ENCODE measurements around the gene TMEM117. TPM values are rescaled to one million over a fixed set of nuclear protein-coding genes. Genes with fewer than 3 reads are reported as not detected.
A peak's percentile ranks its signal among the peaks of the same experiment; 100 is the strongest.

The TMEM117 gene
- total and polyA plus RNA-seq, 12 donors: 4.0 to 8.5 (median 7.1) TPM

DNA sequence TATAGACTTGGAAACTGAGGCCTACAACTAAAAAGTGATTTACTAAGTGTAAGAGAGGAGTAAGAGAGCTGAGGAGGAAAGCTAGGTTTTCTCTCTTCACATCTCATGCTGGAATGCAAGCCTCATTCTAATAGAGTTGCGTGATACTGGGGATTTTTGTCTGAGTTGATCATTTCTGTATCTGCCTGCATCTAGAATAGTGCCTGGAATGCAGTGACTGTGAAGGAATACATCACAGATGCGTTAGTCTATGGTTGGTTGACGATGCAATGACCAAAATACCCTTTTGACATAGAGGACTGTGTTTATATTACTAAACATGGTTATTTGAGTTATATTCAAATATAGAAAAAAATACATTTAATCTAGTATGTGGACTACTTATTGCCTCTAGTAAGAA, 9.2 kb upstream of the TMEM117 start:
- H3K9me3 ChIP-seq: no peaks in the 10 kb centered on the region
- H3K36me3 ChIP-seq: no peaks in the 10 kb centered on the region
- TF ChIP-seq, protein P1, sequence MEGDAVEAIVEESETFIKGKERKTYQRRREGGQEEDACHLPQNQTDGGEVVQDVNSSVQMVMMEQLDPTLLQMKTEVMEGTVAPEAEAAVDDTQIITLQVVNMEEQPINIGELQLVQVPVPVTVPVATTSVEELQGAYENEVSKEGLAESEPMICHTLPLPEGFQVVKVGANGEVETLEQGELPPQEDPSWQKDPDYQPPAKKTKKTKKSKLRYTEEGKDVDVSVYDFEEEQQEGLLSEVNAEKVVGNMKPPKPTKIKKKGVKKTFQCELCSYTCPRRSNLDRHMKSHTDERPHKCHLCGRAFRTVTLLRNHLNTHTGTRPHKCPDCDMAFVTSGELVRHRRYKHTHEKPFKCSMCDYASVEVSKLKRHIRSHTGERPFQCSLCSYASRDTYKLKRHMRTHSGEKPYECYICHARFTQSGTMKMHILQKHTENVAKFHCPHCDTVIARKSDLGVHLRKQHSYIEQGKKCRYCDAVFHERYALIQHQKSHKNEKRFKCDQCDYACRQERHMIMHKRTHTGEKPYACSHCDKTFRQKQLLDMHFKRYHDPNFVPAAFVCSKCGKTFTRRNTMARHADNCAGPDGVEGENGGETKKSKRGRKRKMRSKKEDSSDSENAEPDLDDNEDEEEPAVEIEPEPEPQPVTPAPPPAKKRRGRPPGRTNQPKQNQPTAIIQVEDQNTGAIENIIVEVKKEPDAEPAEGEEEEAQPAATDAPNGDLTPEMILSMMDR (IDR thresholded peaks at IDR 0.05): no peak
- ATAC-seq (no peak), DNase-seq (no peak)
- H3K27ac ChIP-seq: no peak overlapping the region
- WGBS, 2 donors: 92 to 93% methylated on average over 3 of the region's 3 CpGs
- H3K4me3 ChIP-seq: no peak overlapping the region
- H3K27me3 ChIP-seq: no peaks in the 10 kb centered on the region
- intact Hi-C loops (cut with DNase I): no loop called here
- no peaks in the 10 kb centered on the region for H3K4me1 ChIP-seq

DNA sequence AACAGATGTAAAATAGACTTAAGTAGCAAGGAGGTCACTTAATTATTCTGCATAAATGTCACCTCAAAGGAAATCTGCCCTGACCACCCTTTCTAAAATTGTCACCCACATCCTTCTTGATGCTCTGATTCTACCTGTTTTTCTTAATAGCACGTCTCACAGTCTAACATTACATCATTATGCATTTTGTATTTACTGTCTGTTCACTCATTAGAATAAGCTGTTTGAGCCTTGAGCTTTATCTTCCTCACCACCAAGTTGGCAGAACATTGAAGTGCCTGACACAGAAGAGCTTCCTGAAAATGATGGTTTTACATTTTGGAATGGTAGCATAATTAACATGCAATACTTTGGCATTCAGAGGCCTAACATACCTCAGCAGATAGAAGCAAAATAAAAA, 8.8 kb upstream of the TMEM117 start:
- no peak overlapping the region for H3K4me3 ChIP-seq
- no peaks in the 10 kb centered on the region for H3K4me1 ChIP-seq
- DNase-seq (no peak), ATAC-seq (no peak)
- TF ChIP-seq, protein P1 (IDR thresholded peaks at IDR 0.05): no peak
- H3K36me3 ChIP-seq: no peaks in the 10 kb centered on the region
- WGBS, 2 donors: 66 to 83% methylated on average over 1 of the region's 1 CpG
- no peak overlapping the region for H3K27ac ChIP-seq
- no peaks in the 10 kb centered on the region for H3K9me3 ChIP-seq
- H3K27me3 ChIP-seq: no peaks in the 10 kb centered on the region
- intact Hi-C loops (cut with DNase I): no loop called here

DNA sequence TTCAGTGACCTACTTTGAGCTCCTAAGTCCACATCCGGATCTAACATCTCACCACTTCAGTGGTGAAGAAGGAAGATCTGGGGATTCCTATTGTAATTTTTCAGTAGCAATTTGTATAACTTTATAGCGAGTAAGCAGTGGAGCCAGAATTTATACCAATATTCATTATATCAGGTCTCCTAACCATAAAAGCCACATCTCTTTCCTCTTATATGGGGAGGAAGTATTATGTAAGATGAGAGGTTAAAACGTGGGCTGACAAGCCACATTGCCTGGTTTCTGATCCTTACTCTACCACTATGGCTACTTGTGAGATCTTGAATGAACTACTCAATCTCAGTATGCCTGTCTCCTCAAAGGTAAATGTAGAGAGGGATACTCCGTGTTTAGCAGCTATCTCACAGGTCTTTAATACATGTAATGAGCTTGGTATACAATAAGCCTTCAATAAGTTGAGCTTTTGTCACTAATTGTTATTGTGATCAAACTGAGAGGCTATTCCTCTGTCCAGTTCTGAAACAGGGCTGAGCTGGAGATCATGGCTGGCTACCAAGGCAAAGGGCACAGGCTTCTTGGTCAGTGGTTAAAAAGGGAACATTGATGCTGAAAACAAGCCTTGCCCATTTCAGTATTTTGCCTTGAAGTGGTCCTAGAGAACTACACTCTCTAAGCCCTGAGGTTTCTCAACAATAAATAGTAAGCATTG, 3.3 kb upstream of the TMEM117 start:
- peaks cover 0 to 25% (median 19%) of the 10 kb centered on the region in 9 donors for H3K4me1 ChIP-seq
- WGBS, 2 donors: 67 to 80% methylated on average over 4 of the region's 4 CpGs
- no peak for ATAC-seq
- no peaks in the 10 kb centered on the region for H3K36me3 ChIP-seq
- no peaks in the 10 kb centered on the region for H3K9me3 ChIP-seq
- no peak for DNase-seq
- TF ChIP-seq, protein P1 (IDR thresholded peaks at IDR 0.05): no peak
- no peaks in the 10 kb centered on the region for H3K27me3 ChIP-seq
- intact Hi-C loops (cut with DNase I): no loop called here
- H3K4me3 ChIP-seq: no peak overlapping the region
- no peak overlapping the region for H3K27ac ChIP-seq

DNA sequence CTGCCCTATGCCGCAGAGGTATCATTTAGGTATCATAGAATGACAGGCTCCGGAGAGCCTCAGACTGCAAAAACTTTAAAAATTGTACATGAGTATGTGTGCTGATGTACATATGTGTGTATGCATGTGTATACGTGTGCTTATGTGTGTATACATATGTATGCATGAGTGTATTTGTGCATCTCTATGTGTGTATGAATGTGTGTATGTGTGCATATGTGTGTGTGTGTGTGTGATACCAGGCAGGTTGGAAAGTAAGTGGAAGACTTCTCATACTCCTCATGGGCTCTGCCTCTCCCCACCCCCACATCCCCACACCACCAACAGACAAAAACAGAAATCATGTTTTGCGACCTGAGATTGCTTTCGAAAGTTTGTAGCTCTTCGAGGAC, 621 bp upstream of the TMEM117 start:
- H3K36me3 ChIP-seq: no peaks in the 10 kb centered on the region
- DNase-seq (no peak), ATAC-seq (peak in 5 of 8 donors; percentile 1 to 36 (median 4))
- H3K4me3 ChIP-seq: peak overlapping the region; percentile 40 to 86 (median 77)
- H3K4me1 ChIP-seq: peaks cover 0 to 28% (median 19%) of the 10 kb centered on the region in 9 donors
- no peaks in the 10 kb centered on the region for H3K9me3 ChIP-seq
- WGBS, 2 donors: 43 to 47% methylated on average over 6 of the region's 6 CpGs
- H3K27ac ChIP-seq: peak overlapping the region; percentile 93 to 98 (median 95)
- no peaks in the 10 kb centered on the region for H3K27me3 ChIP-seq
- TF ChIP-seq, protein P1 (IDR thresholded peaks at IDR 0.05): no peak
- intact Hi-C loops (cut with DNase I): loop anchor here in 2 of 10 donors (2.0 to 5.0 kb wide), 2 partner anchors 28 to 47 kb away; partner anchors contain the start of gene TWF1 (in 1 of the 2)

Data from heart right ventricle (tissue), 16 donors.